K562 (cell line): Measurements from ENCODE around the gene TRAP1. TPM values are rescaled to one million over a fixed set of nuclear protein-coding genes. Genes with fewer than 3 reads are reported as not detected.

ENCODE experiments used
- CCAR2 ChIP-seq: fragments of 200-400 bp; formaldehyde crosslinking; IDR thresholded peaks from 2 replicates; pipeline ENCODE4 v1.6.1; 2017; ENCODE audit warnings: mild to moderate bottlenecking, low read depth, low read length
- CCNT2 ChIP-seq: IDR thresholded peaks from 2 replicates; pipeline ENCODE4 v1.6.1; 2011; ENCODE audit warnings: borderline replicate concordance, low read depth, mild to moderate bottlenecking, moderate library complexity, mixed read lengths, low read length; ENCODE audit not compliant: insufficient read length; ENCODE audit errors: extremely low read depth
- HNRNPLL ChIP-seq: fragments of 200-400 bp; formaldehyde crosslinking; IDR thresholded peaks from 2 replicates; pipeline ENCODE4 v1.6.1; 2017; ENCODE audit warnings: low read length, low read depth, mild to moderate bottlenecking; ENCODE audit not compliant: poor library complexity, severe bottlenecking
- HOMEZ ChIP-seq: fragments of 250-450 bp; sonication (Bioruptor Pico); IDR thresholded peaks from 2 replicates; pipeline ENCODE4 v1.4.0; 2020; ENCODE audit warnings: mild to moderate bottlenecking, moderate library complexity
- IFI16 ChIP-seq: fragments of 250-450 bp; sonication (Bioruptor Pico); IDR thresholded peaks from 2 replicates; pipeline ENCODE4 v2.1.2; 2022; ENCODE audit warnings: mild to moderate bottlenecking, inconsistent platforms
- NELFE ChIP-seq: IDR thresholded peaks from 2 replicates; pipeline ENCODE4 v1.6.1; 2011; ENCODE audit warnings: mild to moderate bottlenecking; ENCODE audit not compliant: insufficient read depth, insufficient read length
- NONO ChIP-seq, 2 experiments: fragments of 200-400 bp in 1 of 2; fragments of 450-650 bp in 1 of 2; formaldehyde crosslinking in 1 of 2; IDR thresholded peaks; 2 replicates each; pipeline ENCODE4 v1.6.1; 2017; ENCODE audit warnings: low read depth in 2 of 2, mild to moderate bottlenecking in 2 of 2, moderate library complexity in 2 of 2, low read length in 1 of 2
- NUFIP1 ChIP-seq: fragments of 450-650 bp; IDR thresholded peaks from 2 replicates; pipeline ENCODE4 v1.6.1; 2018; ENCODE audit not compliant: partially characterized antibody
- RNF2 ChIP-seq: sonication (generic); IDR thresholded peaks from 2 replicates; pipeline ENCODE4 v1.6.1; 2016
- SIN3B ChIP-seq: fragments of 450-650 bp; IDR thresholded peaks from 2 replicates; pipeline ENCODE4 v1.6.1; 2017; ENCODE audit warnings: low read depth, mild to moderate bottlenecking, moderate library complexity
- TCF7 ChIP-seq: sonication (generic); IDR thresholded peaks from 2 replicates; pipeline ENCODE4 v1.6.1; 2016; ENCODE audit warnings: antibody characterized with exemption, borderline replicate concordance
- TEAD1 ChIP-seq, 2 experiments: fragments of 450-650 bp in 1 of 2; sonication (generic) in 1 of 2; formaldehyde crosslinking; IDR thresholded peaks; 2 replicates each; pipeline versions ENCODE4 v1.4.0 to v1.8.0; 2020 to 2022; ENCODE audit warnings: mild to moderate bottlenecking in 2 of 2, missing genetic modification reagents in 1 of 2
- THAP12 ChIP-seq: fragments of 250-450 bp; sonication (Bioruptor Pico); IDR thresholded peaks from 2 replicates; pipeline ENCODE4 v1.9.0; 2021; ENCODE audit warnings: mild to moderate bottlenecking, inconsistent platforms
- YY1 ChIP-seq, 3 experiments: IDR thresholded peaks; 2 replicates each; pipeline ENCODE4 v1.6.1; 2011; ENCODE audit warnings: low read length in 2 of 3, mild to moderate bottlenecking in 2 of 3, moderate library complexity in 2 of 3, borderline replicate concordance in 1 of 3, control low read depth in 1 of 3, low read depth in 1 of 3; ENCODE audit not compliant: insufficient read depth in 3 of 3, insufficient replicate concordance in 2 of 3, control insufficient read depth in 1 of 3, insufficient read length in 1 of 3; ENCODE audit errors: extremely low read depth in 1 of 3
- ZBTB1 ChIP-seq: sonication (generic); formaldehyde crosslinking; IDR thresholded peaks from 2 replicates; pipeline ENCODE4 v1.8.1; 2023; ENCODE audit warnings: missing genetic modification reagents, low read depth, mild to moderate bottlenecking, borderline replicate concordance
- ZBTB7A ChIP-seq: IDR thresholded peaks from 2 replicates; pipeline ENCODE4 v1.6.1; 2011; ENCODE audit warnings: low read depth, mild to moderate bottlenecking, low read length, moderate library complexity, borderline replicate concordance; ENCODE audit not compliant: control insufficient read depth
- ZNF347 ChIP-seq: fragments of 450-650 bp; formaldehyde crosslinking; IDR thresholded peaks from 2 replicates; pipeline ENCODE4 v1.4.0; 2020; ENCODE audit warnings: low read depth, mild to moderate bottlenecking, moderate library complexity
- ZNF695 ChIP-seq: fragments of 450-650 bp; formaldehyde crosslinking; IDR thresholded peaks from 2 replicates; pipeline ENCODE4 v1.4.0; 2020; ENCODE audit warnings: mild to moderate bottlenecking, moderate library complexity
- ZNF830 ChIP-seq: fragments of 250-450 bp; sonication (Bioruptor Pico); IDR thresholded peaks from 2 replicates; pipeline ENCODE4 v1.5.0; 2021; ENCODE audit warnings: mild to moderate bottlenecking
- polyA plus RNA-seq, 8 experiments: library from polyadenylated mRNA; depleted of rRNA in 4 of 8; stranded (reverse) in 5 of 8; unstranded in 3 of 8; fragments of >200 nt; fragmentation: Nextera tagmentation in 2 of 8; fragmentation: Illumina TruSeq in 1 of 8; extraction: Ambion mirVana in 2 of 8; extraction: Trizol in 1 of 8; gene quantifications; 2 replicates each; pipeline versions ENCODE4 v1.2.1 to v1.2.3, GENCODE V29; 2011 to 2014; ENCODE audit warnings: inconsistent platforms in 1 of 8, missing spikeins in 1 of 8
- total RNA-seq, 7 experiments: library from RNA; depleted of rRNA in 6 of 7; stranded (reverse); fragments of >200 nt in 6 of 7; fragmentation: Illumina TruSeq in 2 of 7; extraction: Trizol in 2 of 7; gene quantifications; 2 replicates each; pipeline versions ENCODE4 v1.2.1 to v1.2.3, GENCODE V29; 2011 to 2021; ENCODE audit warnings: low replicate concordance in 1 of 7
- TF ChIP-seq, protein P1 (sequence below): fragments of 450-650 bp; formaldehyde crosslinking; IDR thresholded peaks from 2 replicates; pipeline ENCODE4 v1.4.0; 2022; ENCODE audit warnings: missing genetic modification characterization

The TRAP1 gene
- total and polyA plus RNA-seq, 9 of the 15 experiments (the other 6 are each of a cell fraction or from before 2014, with no cell fraction given) = 19.1 to 436 (median 301) TPM

DNA sequence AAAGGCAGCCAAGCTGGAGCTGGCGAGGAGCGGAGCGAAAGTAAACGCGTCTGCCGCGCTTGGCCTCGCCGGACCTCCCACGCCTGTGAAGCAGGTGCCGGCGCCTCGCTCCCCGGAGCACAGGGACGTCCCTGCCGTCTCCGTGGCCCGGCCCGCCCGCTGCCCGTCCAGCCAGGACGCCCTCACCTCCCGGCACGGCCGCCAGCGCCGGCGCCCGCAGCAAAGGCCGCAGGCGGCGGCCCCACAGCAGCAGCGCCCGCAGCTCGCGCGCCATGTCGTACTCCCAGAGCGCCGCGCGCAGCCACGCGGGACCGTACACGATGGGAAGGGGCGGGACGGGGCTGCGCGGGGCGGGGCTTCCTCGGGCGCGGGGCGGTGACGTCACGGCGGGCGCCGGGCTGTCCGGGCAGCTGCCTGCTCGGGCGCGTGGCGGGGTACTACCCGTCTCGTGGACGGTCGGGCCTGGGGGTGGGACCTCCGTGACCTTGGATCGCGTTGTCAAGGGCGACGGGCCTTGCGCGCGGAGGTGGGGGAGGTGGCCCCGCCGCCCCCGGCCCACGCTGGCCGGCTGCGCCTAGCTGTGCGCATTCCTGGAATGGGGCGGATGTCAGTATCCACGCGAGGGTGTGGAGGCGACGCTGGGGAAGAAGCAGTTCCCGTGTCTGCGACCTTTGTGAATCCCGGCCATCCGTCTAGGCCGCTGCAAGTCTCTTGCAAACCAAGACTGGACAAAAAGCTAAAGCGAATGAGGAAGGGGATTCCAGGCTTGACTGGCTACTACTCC is at the start of gene TRAP1 (continued):
- TF ChIP-seq THAP12 (0 out of 2 replicates have a peak, but pooled peaks have one; percentile 21), ZBTB7A (peak; percentile 79; the same call in 1 of the 2 replicates), NONO (IDR thresholded peaks at IDR 0.05; ENCODE audit: low read depth in 2 of 2, low read length in 1 of 2) (peak; percentile 64 to 66; a peak in 3 of 4 replicates), ZNF830 (0 out of 2 replicates have a peak, but pooled peaks have one; percentile 60), HNRNPLL (no peak), TCF7 (no peak), TEAD1 (CRISPR knock-in tag; IDR thresholded peaks at IDR 0.05) (peak in 1 of 2 experiments; percentile 90; a peak in 1 of 4 replicates), ZNF347 (no peak), ZNF695 (CRISPR knock-in tag) (no peak), NUFIP1 (peak; percentile 40), RNF2 (0 out of 2 replicates have a peak, but pooled peaks have one; percentile 20), CCNT2 (peak; percentile 75), IFI16 (CRISPR knock-in tag) (no peak), HOMEZ (no peak), NELFE (no peak), YY1 (IDR thresholded peaks at IDR 0.05; ENCODE audit: borderline replicate concordance in 1 of 3, control insufficient read depth in 1 of 3, extremely low read depth in 1 of 3, insufficient read depth in 3 of 3, insufficient read length in 1 of 3, insufficient replicate concordance in 2 of 3, low read depth in 1 of 3, low read length in 2 of 3) (peak; percentile 57 to 92 (median 87)), ZBTB1 (CRISPR knock-in tag) (no peak), SIN3B (peak; percentile 86), CCAR2 (no peak)
- TF ChIP-seq, protein P1, sequence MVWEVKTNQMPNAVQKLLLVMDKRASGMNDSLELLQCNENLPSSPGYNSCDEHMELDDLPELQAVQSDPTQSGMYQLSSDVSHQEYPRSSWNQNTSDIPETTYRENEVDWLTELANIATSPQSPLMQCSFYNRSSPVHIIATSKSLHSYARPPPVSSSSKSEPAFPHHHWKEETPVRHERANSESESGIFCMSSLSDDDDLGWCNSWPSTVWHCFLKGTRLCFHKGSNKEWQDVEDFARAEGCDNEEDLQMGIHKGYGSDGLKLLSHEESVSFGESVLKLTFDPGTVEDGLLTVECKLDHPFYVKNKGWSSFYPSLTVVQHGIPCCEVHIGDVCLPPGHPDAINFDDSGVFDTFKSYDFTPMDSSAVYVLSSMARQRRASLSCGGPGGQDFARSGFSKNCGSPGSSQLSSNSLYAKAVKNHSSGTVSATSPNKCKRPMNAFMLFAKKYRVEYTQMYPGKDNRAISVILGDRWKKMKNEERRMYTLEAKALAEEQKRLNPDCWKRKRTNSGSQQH (CRISPR knock-in tag) = 0 out of 2 replicates have a peak, but pooled peaks have one; percentile 32
